Measurements from ENCODE around the gene LRP3.

DNA sequence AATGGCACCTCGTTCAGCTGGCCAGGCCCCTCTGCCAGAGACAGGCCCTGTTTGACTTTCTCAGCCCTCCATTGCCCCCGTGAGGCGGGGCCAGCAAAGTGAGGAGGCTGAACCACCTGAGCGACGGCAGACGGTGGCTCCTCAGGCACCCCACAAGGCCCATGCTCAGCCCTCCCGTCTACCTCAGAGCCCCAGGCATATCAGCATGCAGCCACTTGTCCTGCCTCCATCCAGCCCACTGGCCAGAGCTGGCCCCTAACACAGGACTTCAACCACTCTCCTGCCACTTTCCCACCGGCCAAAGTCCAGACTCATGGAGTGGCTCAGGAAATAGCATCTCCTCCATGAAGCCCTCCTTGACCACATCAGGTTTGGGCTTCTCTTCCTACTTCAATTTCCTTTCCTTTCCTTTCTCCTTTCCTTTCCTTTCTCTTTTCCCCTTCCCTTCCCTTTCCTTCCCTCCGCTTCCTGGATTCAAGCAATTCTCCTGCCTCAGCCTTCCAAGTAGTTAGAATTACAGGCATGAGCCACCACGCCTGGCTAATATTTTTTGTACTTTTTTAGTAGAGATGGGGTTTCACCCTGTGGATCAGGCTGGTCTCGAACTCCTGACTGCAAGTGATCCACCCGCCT lies 22.2 kb downstream of the LRP3 start:
- TF ChIP-seq CTCF (IDR thresholded peaks at IDR 0.05) = no peak
- no peak for TF ChIP-seq POLR2A (IDR thresholded peaks at IDR 0.05)

All from heart left ventricle (tissue), 13 donors.